Skeletal muscle tissue (tissue), 4 donors: ENCODE measurements around the gene GFRAL. TPM values are rescaled to one million over a fixed set of nuclear protein-coding genes. Genes with fewer than 3 reads are reported as not detected.
"Not testable (repeated sequence)": the region's sequence is repeated elsewhere in the genome, so short reads cannot be mapped to it uniquely, and the experiment has no call there.

Experiments
- H3K27ac ChIP-seq: one replicate; pipeline ENCODE4 v1.7.0; 2013; ENCODE audit warnings: mild to moderate bottlenecking, low read depth, low read length, inconsistent platforms
- H3K27me3 ChIP-seq, 3 donors: one replicate each; pipeline ENCODE4 v1.7.0; 2013; ENCODE audit warnings: low read length in 3 of 3; ENCODE audit not compliant: control insufficient read depth in 3 of 3, insufficient read depth in 3 of 3
- H3K36me3 ChIP-seq, 3 donors: one replicate each; pipeline ENCODE4 v1.7.0; 2013; ENCODE audit warnings: low read length in 3 of 3; ENCODE audit not compliant: control insufficient read depth in 3 of 3, insufficient read depth in 3 of 3
- H3K4me1 ChIP-seq, 3 donors: one replicate each; pipeline ENCODE4 v1.7.0; 2013; ENCODE audit warnings: low read length in 3 of 3, mild to moderate bottlenecking in 3 of 3; ENCODE audit not compliant: control insufficient read depth in 3 of 3, insufficient read depth in 3 of 3
- H3K4me3 ChIP-seq, 3 donors: one replicate each; pipeline ENCODE4 v1.7.0; 2013; ENCODE audit warnings: low read length in 3 of 3
- H3K9ac ChIP-seq, 3 donors: one replicate each; pipeline ENCODE4 v1.7.0; 2013; ENCODE audit warnings: low read length in 3 of 3, mild to moderate bottlenecking in 3 of 3, moderate library complexity in 2 of 3, low read depth in 1 of 3
- H3K9me3 ChIP-seq, 3 donors: one replicate each; pipeline ENCODE4 v1.7.0; 2013; ENCODE audit warnings: low read length in 3 of 3; ENCODE audit not compliant: control insufficient read depth in 3 of 3
- total RNA-seq: library from RNA; depleted of rRNA; stranded (reverse); fragments of >200 nt; gene quantifications from one replicate; pipeline ENCODE4 v1.2.3, GENCODE V29; 2014
- donor health status: Osteomylitis.

GFRAL gene, protein sequence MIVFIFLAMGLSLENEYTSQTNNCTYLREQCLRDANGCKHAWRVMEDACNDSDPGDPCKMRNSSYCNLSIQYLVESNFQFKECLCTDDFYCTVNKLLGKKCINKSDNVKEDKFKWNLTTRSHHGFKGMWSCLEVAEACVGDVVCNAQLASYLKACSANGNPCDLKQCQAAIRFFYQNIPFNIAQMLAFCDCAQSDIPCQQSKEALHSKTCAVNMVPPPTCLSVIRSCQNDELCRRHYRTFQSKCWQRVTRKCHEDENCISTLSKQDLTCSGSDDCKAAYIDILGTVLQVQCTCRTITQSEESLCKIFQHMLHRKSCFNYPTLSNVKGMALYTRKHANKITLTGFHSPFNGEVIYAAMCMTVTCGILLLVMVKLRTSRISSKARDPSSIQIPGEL
- under 0.01 TPM for total RNA-seq

DNA sequence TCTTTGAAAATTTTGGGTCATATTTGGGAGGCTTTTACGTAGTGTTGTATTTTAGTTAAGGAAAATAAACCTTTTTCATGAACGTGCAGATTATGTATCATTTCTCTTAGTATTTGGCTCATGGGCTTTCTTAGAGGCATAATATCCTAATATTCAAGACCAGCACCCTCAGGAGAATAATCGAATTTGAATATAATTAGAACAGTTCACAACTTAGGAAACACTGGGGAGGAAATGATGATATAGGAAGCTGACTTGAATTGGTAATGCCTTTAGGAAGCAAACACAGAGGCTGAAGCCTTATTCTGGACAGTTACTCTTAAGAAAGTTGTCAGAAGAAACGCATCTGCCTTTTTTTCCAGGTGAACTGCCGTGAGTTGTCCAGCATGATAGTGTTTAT, at the start of gene GFRAL:
GFRAL (plus strand) TSS at position 301 of the 400 bp plus-strand sequence; CDS start at position 387, 86 bp downstream.
- H3K4me1 ChIP-seq, result no peaks in the 10 kb centered on the region
- no peak within 1 kb of the TSS for H3K4me3 ChIP-seq
- H3K27me3 ChIP-seq, result no peaks in the 10 kb centered on the region
- no peaks in the 10 kb centered on the region for H3K36me3 ChIP-seq
- H3K9ac ChIP-seq, result no peak within 1 kb of the TSS
- H3K27ac ChIP-seq, result no peak within 1 kb of the TSS
- H3K9me3 ChIP-seq, result no peaks in the 10 kb centered on the region

DNA sequence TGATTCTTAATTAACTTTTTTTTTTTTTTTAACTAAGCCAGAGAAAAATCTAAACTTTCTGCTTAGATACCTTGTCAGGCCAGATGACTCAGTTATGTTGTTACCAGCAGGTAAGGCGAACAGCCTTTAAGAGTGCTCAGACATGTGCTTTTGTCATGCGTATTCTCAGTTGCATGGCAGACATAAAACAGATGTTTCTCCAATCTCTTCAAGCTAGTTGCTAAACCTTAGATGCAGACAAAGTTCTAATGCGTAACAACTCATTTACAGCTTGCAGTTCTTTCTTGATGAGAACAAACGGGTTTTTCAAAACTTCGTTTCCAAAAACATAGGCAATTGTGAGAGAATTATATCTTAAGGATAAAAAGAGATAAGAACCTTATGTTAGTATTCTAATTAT, 49.6 kb upstream of the GFRAL start:
- no peaks in the 10 kb centered on the region for H3K36me3 ChIP-seq
- H3K9me3 ChIP-seq, result no peaks in the 10 kb centered on the region
- H3K9ac ChIP-seq, result no peak overlapping the region
- no peaks in the 10 kb centered on the region for H3K27me3 ChIP-seq
- no peaks in the 10 kb centered on the region for H3K4me1 ChIP-seq
- no peak overlapping the region for H3K4me3 ChIP-seq
- H3K27ac ChIP-seq, result no peak overlapping the region

DNA sequence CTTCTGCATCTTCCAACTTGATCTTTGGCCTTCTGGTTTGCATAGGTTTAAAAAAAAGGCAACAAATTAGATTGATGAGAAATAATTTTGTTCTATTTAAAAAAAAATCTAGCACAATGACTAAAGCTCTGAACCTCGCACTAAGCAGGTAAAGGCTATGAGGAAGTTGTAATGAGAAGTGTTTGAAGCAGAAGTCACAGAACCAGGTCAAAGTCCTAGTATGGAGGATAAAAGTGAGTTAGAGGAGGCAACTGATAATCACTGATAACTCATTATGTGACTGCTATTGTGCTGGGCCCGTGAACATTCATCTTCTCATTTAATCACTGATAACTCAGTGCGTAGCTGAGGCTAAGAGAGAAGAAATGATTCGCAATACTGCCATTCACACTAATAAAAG, 46.1 kb upstream of the GFRAL start:
- no peak overlapping the region for H3K9ac ChIP-seq
- no peaks in the 10 kb centered on the region for H3K36me3 ChIP-seq
- H3K4me3 ChIP-seq, result no peak overlapping the region
- no peaks in the 10 kb centered on the region for H3K9me3 ChIP-seq
- H3K27me3 ChIP-seq, result no peaks in the 10 kb centered on the region
- no peak overlapping the region for H3K27ac ChIP-seq
- no peaks in the 10 kb centered on the region for H3K4me1 ChIP-seq

DNA sequence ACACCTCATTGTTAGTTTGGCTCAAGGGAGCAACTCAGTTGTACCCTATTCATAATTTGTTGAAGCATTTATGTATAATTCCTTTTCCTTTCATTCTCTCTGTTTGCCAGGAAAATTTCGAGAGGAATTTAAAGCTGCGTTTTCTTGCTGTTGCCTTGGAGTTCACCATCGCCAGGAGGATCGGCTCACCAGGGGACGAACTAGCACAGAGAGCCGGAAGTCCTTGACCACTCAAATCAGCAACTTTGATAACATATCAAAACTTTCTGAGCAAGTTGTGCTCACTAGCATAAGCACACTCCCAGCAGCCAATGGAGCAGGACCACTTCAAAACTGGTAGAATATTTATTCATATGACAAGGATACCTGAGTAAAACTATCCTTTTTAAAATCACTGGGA, 45.2 kb upstream of the GFRAL start:
- H3K4me3 ChIP-seq, result no peak overlapping the region
- no peaks in the 10 kb centered on the region for H3K27me3 ChIP-seq
- H3K27ac ChIP-seq, result no peak overlapping the region
- no peaks in the 10 kb centered on the region for H3K36me3 ChIP-seq
- no peaks in the 10 kb centered on the region for H3K4me1 ChIP-seq
- no peak overlapping the region for H3K9ac ChIP-seq
- H3K9me3 ChIP-seq, result no peaks in the 10 kb centered on the region

DNA sequence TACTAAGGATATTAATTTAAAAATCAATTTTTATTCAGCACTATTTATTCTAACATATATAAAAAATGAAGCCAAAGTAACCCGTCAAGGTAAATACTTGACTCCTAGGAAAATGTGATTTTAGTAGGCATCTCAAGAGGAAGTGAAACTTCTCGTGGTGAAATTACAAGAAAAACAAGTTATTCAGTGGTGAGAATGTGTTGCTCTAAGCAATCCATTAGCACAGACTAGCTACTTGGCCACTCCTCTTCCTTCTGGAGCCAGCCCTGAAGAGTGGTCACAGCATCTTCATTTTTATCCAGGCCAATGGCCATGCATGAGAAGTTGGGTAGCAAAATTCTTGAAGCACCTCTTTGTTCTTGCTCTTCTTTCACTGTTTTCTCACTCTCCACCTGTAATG, 40.4 kb upstream of the GFRAL start:
- Histone ChIP-seq H3K27me3 (no peaks in the 10 kb centered on the region), H3K9ac (no peak overlapping the region), H3K27ac (no peak overlapping the region), H3K9me3 (no peaks in the 10 kb centered on the region), H3K36me3 (no peaks in the 10 kb centered on the region), H3K4me1 (no peaks in the 10 kb centered on the region), H3K4me3 (no peak overlapping the region)

DNA sequence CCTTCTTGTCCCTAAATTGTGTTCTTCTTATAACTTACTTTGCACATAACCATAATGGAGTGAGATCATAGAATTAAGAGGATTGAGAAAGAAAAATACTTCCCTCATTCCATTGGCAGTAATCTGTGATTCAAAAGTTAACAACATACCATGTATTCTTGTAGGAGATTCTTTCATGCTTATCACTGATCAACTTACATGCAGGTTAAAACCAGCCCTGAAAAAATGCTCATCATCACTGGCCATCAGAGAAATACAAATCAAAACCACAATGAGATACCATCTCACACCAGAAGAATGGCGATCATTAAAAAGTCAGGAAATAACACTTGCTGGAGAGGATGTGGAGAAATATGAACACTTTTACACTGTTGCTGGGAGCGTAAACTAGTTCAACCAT, 36.5 kb upstream of the GFRAL start:
- Histone ChIP-seq H3K27ac (no peak overlapping the region), H3K4me1 (no peaks in the 10 kb centered on the region), H3K9me3 (no peaks in the 10 kb centered on the region), H3K27me3 (no peaks in the 10 kb centered on the region), H3K9ac (no peak overlapping the region), H3K4me3 (no peak overlapping the region), H3K36me3 (no peaks in the 10 kb centered on the region)

DNA sequence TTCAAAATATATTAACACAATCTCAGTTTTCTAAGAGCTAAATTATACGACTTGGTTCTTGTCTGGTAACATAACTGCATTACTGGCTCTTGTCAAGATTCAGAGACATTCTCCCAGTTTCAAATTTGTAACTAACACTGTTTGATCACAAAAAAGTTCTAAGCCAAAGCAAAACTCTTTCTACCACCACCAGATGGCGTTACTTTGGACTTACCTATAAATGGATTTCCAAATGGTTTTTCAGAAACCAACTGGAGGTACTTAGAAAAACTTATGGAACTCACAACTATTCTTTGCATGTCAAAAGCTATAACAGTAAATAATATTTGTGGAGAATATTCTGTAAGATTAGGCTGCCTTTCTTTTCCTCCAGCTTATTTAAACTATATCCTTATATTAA, 34.2 kb upstream of the GFRAL start:
- H3K9ac ChIP-seq, result no peak overlapping the region
- H3K4me3 ChIP-seq, result no peak overlapping the region
- no peaks in the 10 kb centered on the region for H3K36me3 ChIP-seq
- H3K4me1 ChIP-seq, result no peaks in the 10 kb centered on the region
- H3K27me3 ChIP-seq, result no peaks in the 10 kb centered on the region
- H3K27ac ChIP-seq, result no peak overlapping the region
- H3K9me3 ChIP-seq, result no peaks in the 10 kb centered on the region

DNA sequence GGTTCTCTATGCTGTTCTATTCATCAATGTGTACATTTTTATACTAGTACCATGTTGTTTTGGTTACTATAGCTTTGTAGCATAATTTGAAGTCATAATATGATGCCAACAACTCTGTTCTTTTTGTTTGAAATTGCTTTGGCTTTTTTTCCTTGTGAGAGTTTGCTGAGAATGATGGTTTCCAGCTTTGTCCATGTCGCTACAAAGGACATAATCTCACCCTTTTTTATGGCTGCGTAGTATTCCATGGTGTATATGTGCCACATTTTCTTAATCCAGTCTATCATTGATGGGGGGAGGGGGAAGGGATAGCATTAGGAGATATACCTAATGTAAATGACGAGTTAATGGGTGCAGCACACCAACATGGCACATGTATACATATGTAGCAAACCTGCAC, 30.1 kb upstream of the GFRAL start:
- not testable (repeated sequence) for H3K4me3 ChIP-seq, H3K4me1 ChIP-seq, H3K36me3 ChIP-seq, H3K9me3 ChIP-seq, H3K9ac ChIP-seq, H3K27ac ChIP-seq, H3K27me3 ChIP-seq

DNA sequence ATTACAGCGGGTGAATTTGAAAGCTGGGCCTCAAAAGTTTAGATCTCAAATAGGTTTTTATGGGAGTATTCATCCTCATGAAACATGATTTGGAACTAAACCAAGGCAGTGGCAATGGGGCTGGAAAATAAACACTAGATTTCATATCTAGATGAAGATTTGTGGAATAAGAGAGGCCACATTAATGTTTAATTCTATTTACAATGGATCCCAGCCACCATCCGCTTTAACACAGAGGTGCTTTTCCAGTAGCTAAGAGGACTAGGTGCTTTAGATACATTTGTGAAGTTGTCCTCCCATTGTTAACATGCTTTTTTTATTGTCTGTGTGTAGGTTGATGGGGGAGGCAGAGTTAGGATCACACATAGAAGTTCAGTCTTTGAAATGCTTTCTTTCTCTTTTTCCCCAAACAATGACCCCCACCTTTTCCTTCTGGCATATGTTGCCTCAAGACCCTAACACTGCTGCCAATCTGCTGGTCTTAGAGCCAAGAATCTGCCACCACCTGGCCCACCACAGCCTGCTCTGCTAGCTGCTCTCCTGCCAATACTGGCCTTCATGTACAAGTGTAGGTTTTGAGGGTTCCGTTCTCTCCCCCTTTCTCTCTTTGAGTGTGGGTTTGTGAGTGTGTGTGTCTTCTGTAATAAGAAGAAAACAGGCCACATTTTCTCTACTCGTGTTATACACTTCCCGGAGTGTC, 27.8 kb upstream of the GFRAL start:
- Histone ChIP-seq H3K4me3 (no peak overlapping the region), H3K27ac (no peak overlapping the region), H3K36me3 (no peaks in the 10 kb centered on the region), H3K9ac (no peak overlapping the region), H3K9me3 (no peaks in the 10 kb centered on the region), H3K4me1 (no peaks in the 10 kb centered on the region), H3K27me3 (no peaks in the 10 kb centered on the region)

DNA sequence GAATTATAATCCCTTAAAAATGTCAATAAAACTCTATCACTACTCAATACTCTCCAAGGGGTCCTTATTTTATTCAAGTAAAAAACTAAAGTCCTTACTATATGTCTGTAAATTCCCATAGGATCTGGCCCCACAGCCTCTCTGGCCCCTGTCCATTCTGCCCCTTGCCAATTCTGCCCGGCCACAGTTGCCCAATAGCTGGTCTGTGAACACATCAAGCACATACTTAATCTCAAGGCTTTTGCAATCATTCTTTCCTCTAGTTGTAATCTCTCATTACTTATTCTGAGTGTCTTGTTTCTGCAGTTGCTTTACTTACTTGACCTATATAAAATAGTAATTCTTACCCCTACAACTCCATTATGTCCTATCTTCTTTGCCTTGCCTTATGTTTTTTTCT, 22.5 kb upstream of the GFRAL start:
- Histone ChIP-seq H3K4me1 (no peaks in the 10 kb centered on the region), H3K27me3 (no peaks in the 10 kb centered on the region), H3K36me3 (no peaks in the 10 kb centered on the region), H3K4me3 (no peak overlapping the region), H3K9me3 (no peaks in the 10 kb centered on the region), H3K9ac (no peak overlapping the region), H3K27ac (no peak overlapping the region)
